ENCODE data around the gene EFR3B. TPM values are rescaled to one million over a fixed set of nuclear protein-coding genes. Genes with fewer than 3 reads are reported as not detected.

Gene EFR3B
- total and polyA plus RNA-seq, 9 donors: 0.36 to 4.5 (median 1.4) TPM

- 90 to 97% (median 92%) methylated on average over 2 of the region's 2 CpGs for WGBS, 3 donors
- TF ChIP-seq EP300 (IDR thresholded peaks at IDR 0.05): no peak
- TF ChIP-seq POLR2A (IDR thresholded peaks at IDR 0.05): no peak
- TF ChIP-seq CTCF (IDR thresholded peaks at IDR 0.05): no peak
- Histone ChIP-seq H3K27me3 (no peaks in the 10 kb centered on the region), H3K36me3 (no peaks in the 10 kb centered on the region), H3K4me1 (ENCODE audit: insufficient read depth) (no peaks in the 10 kb centered on the region), H3K9me3 (no peaks in the 10 kb centered on the region), H3K4me3 (no peak overlapping the region), H3K27ac (no peak overlapping the region)
- no peak for DNase-seq
- intact Hi-C loops (cut with DNase I): no loop called here
Measured at GRCh38 chr2:25066455-25066854, 24.6 kb downstream of the EFR3B start.

DNA sequence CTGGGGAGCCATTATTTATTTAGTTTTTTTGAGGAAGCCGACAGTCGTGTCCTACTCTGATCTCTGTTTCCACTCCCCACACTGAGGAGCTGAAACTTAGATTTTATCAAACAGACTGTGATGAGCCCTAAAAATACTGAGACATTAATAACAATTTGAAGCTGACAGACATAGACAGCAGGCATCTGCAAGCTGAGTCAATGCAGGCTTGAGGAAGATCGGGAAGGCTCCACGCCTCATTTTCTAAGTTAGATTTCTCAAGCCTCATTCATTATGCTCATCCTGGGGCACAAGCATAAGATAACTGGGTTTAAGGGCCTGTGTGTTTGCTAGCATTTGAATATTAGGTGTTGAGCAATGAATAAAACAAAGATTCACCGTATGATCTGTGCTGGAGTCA is 26.3 kb downstream of the EFR3B start:
- Histone ChIP-seq H3K27me3 (no peaks in the 10 kb centered on the region), H3K9me3 (no peaks in the 10 kb centered on the region), H3K4me1 (ENCODE audit: insufficient read depth) (no peaks in the 10 kb centered on the region), H3K27ac (no peak overlapping the region), H3K36me3 (no peaks in the 10 kb centered on the region), H3K4me3 (no peak overlapping the region)
- no peak for DNase-seq
- WGBS, 3 donors: 67 to 71% (median 69%) methylated on average over 5 of the region's 5 CpGs
- TF ChIP-seq POLR2A (IDR thresholded peaks at IDR 0.05) (no peak), EP300 (IDR thresholded peaks at IDR 0.05) (no peak), CTCF (IDR thresholded peaks at IDR 0.05) (no peak)
- intact Hi-C loops (cut with DNase I): no loop called here

DNA sequence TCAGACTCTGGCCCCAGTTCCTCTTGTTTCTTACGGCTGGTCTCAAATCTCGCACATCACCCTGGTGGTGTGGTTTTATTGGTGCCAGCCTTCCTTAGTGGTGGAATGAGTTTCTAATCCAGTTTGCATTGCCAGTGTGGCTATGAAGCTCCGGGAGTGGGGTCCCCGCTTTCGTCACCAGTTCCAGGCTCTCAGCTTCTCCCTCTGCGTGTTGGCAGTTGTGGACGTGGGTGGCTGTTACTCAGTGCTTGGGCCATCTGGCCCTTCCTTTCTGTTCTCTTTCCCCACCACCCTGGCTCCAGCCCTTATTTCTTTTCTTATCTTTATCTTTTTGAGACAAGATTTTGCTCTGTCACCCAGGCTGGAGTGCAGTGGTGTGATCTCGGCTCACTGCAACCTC is 30.1 kb downstream of the EFR3B start:
- Histone ChIP-seq H3K27me3 (no peaks in the 10 kb centered on the region), H3K4me1 (ENCODE audit: insufficient read depth) (no peaks in the 10 kb centered on the region), H3K4me3 (no peak overlapping the region), H3K36me3 (no peaks in the 10 kb centered on the region), H3K9me3 (no peaks in the 10 kb centered on the region), H3K27ac (no peak overlapping the region)
- no peak for DNase-seq
- intact Hi-C loops (cut with DNase I): no loop called here
- TF ChIP-seq CTCF (IDR thresholded peaks at IDR 0.05) (no peak), EP300 (IDR thresholded peaks at IDR 0.05) (no peak), POLR2A (IDR thresholded peaks at IDR 0.05) (no peak)
- 86 to 90% (median 86%) methylated on average over 8 of the region's 8 CpGs for WGBS, 3 donors

DNA sequence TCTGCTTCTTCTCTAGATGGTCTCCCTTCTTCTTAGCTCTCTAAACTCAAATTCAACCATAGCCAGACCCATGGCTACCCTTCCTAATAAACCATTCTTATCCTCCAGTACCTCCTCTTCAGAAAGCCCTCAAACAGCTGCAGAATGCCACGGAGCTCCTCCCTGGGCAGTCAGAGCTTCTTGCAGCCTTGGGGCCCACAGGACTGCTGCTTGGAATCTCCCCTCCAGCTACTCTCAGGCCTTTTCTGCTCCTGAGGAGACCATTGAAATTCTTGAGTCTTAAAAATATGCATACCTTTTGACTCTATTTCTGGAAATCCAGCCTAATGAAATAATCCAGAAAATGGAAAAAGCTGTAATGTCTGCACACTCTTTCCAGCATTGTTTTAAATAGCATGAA is 30.7 kb downstream of the EFR3B start:
- Histone ChIP-seq H3K4me3 (no peak overlapping the region), H3K27ac (no peak overlapping the region), H3K36me3 (no peaks in the 10 kb centered on the region), H3K27me3 (no peaks in the 10 kb centered on the region), H3K9me3 (no peaks in the 10 kb centered on the region), H3K4me1 (ENCODE audit: insufficient read depth) (no peaks in the 10 kb centered on the region)
- 16 to 37% (median 32%) methylated on average over 1 of the region's 1 CpG for WGBS, 3 donors
- intact Hi-C loops (cut with DNase I): no loop called here
- DNase-seq: no peak
- TF ChIP-seq CTCF (IDR thresholded peaks at IDR 0.05): no peak
- no peak for TF ChIP-seq EP300 (IDR thresholded peaks at IDR 0.05)
- TF ChIP-seq POLR2A (IDR thresholded peaks at IDR 0.05): no peak

GRCh38 chr2:25073025-25073424 is 31.1 kb downstream of the EFR3B start:
- no peak overlapping the region for H3K27ac ChIP-seq
- H3K36me3 ChIP-seq: no peaks in the 10 kb centered on the region
- intact Hi-C loops (cut with DNase I): no loop called here
- DNase-seq: no peak
- no peaks in the 10 kb centered on the region for H3K27me3 ChIP-seq
- no peak overlapping the region for H3K4me3 ChIP-seq
- H3K9me3 ChIP-seq: no peaks in the 10 kb centered on the region
- WGBS, 3 donors: 69 to 78% (median 69%) methylated on average over 5 of the region's 5 CpGs
- H3K4me1 ChIP-seq (ENCODE audit: insufficient read depth): no peaks in the 10 kb centered on the region
- TF ChIP-seq EP300 (IDR thresholded peaks at IDR 0.05) (no peak), POLR2A (IDR thresholded peaks at IDR 0.05) (no peak), CTCF (IDR thresholded peaks at IDR 0.05) (no peak)

All from ovary (tissue), 9 donors.